Activated CD8-positive, alpha-beta memory T cell treated with anti-CD3 and anti-CD28 coated beads for 4 hours (primary cell): ENCODE results near the gene CBLL2.
"Not testable (repeated sequence)": the region's sequence is repeated elsewhere in the genome, so short reads cannot be mapped to it uniquely, and the experiment has no call there.

Experiments
- DNase-seq, 2 donors: peaks; one replicate each; pipeline ENCODE4 v3.0.0-alpha.2; 2020; ENCODE audit warnings: low read depth in 2 of 2

The CBLL2 gene

GRCh38 chrX:22272613-22273012 is at the start of gene CBLL2:
CBLL2 (plus strand) TSS chrX:22272913; CDS start chrX:22272992, 79 bp downstream.
- DNase-seq: no peak

GRCh38 chrX:22234380-22234779 is 38.3 kb upstream of the CBLL2 start:
- DNase-seq: no peak

GRCh38 chrX:22237479-22237878 is 35.2 kb upstream of the CBLL2 start:
- no peak for DNase-seq

- no peak for DNase-seq
These were observed 26.1 kb upstream of the CBLL2 start for GRCh38 chrX:22246620-22247019.

GRCh38 chrX:22247169-22247568 is 25.5 kb upstream of the CBLL2 start:
- DNase-seq: no peak

GRCh38 chrX:22248401-22248800 is 24.3 kb upstream of the CBLL2 start:
- no peak for DNase-seq

GRCh38 chrX:22249371-22249770 is 23.3 kb upstream of the CBLL2 start:
- DNase-seq: no peak

- DNase-seq: no peak
These were observed 4.0 kb upstream of the CBLL2 start for GRCh38 chrX:22268706-22269105.

- DNase-seq: no peak
These were observed 1.1 kb downstream of the CBLL2 start for GRCh38 chrX:22273714-22274317.

GRCh38 chrX:22276781-22277180 is 4.1 kb downstream of the CBLL2 start:
- no peak for DNase-seq

GRCh38 chrX:22278375-22278774 is 5.7 kb downstream of the CBLL2 start:
- no peak for DNase-seq

GRCh38 chrX:22289209-22289608 is 16.5 kb downstream of the CBLL2 start:
- not testable (repeated sequence) for DNase-seq

GRCh38 chrX:22296871-22297270 is 24.2 kb downstream of the CBLL2 start:
- DNase-seq: no peak

GRCh38 chrX:22300130-22300529 is 27.4 kb downstream of the CBLL2 start:
- no peak for DNase-seq

GRCh38 chrX:22310779-22311178 is 38.1 kb downstream of the CBLL2 start:
- no peak for DNase-seq

- no peak for DNase-seq
These were observed 41.1 kb downstream of the CBLL2 start for GRCh38 chrX:22313766-22314165.

- no peak for DNase-seq
These were observed 41.5 kb downstream of the CBLL2 start for GRCh38 chrX:22314211-22314610.

- DNase-seq: no peak
These were observed 42.0 kb downstream of the CBLL2 start for GRCh38 chrX:22314692-22315091.

GRCh38 chrX:22315151-22315550 is 42.4 kb downstream of the CBLL2 start:
- DNase-seq: no peak

GRCh38 chrX:22320236-22320873 is 47.6 kb downstream of the CBLL2 start:
- DNase-seq: no peak

GRCh38 chrX:22323541-22323940 is 50.8 kb downstream of the CBLL2 start:
- no peak for DNase-seq
